Epithelial cell of proximal tubule (primary cell): ENCODE results near the gene CBLC. TPM values are rescaled to one million over a fixed set of nuclear protein-coding genes. Genes with fewer than 3 reads are reported as not detected.
A peak's percentile ranks its signal among the peaks of the same experiment; 100 is the strongest.

Experiments
- DNase-seq: peaks from one replicate; pipeline ENCODE4 v3.0.0-alpha.2; 2011; ENCODE audit warnings: low read depth
- H3K4me3 ChIP-seq: 2 replicates; pipeline ENCODE4 v1.5.1; 2011; ENCODE audit warnings: low read depth, mild to moderate bottlenecking, low read length
- CTCF ChIP-seq: conservative IDR thresholded peaks from 2 replicates; pipeline ENCODE4 v1.5.1; 2012; ENCODE audit warnings: low read depth, mild to moderate bottlenecking, low read length
- total RNA-seq: library from RNA; depleted of rRNA; stranded (reverse); fragments of >200 nt; gene quantifications from 2 replicates; pipeline ENCODE4 v1.2.3, GENCODE V29; 2015

Gene CBLC
- total RNA-seq, 1 donor from 2014 or later, result 27.2 TPM

GRCh38 chr19:44752123-44752815 is 25.4 kb upstream of the CBLC start:
- no peak for TF ChIP-seq CTCF
- no peak for DNase-seq
- peak overlapping the region; percentile 47 for H3K4me3 ChIP-seq

DNA sequence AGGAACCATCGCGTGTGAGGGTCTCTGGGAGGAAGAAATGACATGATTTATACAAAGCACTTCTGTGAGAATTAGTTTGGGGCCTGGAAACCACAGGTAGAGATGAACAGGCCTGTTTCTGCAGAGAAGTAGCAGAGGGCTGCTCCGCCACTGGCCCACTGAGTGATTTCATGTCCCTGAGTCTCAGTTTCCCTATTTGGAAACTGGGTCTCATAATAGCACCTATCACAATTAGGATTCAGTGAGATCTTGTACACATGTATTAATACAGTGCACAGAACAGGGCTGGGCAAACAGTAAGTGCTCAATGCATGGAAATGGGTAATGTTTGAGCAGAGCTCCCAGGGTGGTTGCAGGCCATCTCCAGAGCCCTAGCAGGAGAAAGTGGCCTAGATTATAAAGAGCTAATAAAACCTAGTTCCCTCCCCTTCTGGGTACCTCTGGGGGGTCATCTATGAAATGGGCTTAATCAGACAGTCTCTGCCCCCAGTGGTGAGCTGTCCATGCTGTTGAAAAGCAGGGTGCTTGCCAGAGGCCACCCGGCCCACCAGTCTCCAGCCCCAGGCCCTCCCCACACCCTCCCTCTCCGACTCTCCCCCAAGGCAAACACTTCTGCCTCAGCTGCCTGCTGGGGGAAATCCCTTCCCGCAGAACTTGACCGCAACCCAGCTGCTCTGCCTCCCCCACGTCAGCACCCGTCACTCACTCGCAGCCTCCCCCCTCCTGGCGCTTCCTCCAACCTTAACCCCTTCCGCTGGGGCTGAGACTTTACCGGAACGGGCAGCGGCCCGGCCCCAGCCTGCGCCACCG is 24.7 kb upstream of the CBLC start:
- H3K4me3 ChIP-seq, result peak overlapping the region; percentile 47
- DNase-seq, result peak; percentile 72
- TF ChIP-seq CTCF, result no peak

- peak overlapping the region; percentile 47 for H3K4me3 ChIP-seq
- no peak for TF ChIP-seq CTCF
- no peak for DNase-seq
Measured at GRCh38 chr19:44753626-44753931, 24.1 kb upstream of the CBLC start.

DNA sequence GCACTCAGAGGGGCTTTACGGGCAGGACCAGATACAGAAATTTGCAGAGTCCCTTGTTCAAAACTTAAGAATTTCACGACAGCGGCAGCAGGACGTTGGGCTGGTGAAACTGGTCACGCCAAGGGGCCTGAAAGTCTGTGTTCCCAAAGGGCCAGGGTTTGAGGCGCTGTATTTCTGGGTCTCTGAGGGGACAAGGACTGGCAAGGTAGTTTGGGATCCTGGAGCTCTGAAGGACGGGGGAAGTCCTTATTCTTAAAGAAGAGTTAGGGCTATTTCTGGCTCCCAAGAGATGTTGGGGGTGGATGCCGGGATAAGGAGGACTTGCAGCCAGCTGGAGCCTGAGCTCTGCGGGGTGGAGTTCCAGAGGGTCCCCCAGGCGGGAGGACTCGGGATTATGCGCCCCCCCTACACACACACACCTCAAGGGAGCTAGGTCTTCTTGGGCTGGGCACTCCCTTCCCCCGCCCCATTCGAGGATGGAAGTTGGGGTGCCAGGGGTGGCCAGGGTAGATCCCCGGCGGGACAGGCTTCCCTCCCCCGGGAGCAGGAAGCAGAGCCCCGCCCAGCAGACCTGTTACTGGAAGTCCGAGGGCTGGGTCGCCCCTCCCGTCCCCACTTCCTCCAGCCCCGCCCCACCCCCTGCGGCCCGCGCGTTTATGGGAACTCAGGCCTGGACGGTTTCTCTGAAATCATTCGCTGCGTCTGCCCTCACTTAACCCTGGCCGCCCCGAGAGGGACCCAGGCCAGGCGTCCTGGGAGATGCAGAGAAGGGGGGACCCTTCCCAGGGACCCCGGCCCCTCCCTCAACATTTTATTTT is 23.5 kb upstream of the CBLC start:
- DNase-seq, result no peak
- no peak for TF ChIP-seq CTCF

DNA sequence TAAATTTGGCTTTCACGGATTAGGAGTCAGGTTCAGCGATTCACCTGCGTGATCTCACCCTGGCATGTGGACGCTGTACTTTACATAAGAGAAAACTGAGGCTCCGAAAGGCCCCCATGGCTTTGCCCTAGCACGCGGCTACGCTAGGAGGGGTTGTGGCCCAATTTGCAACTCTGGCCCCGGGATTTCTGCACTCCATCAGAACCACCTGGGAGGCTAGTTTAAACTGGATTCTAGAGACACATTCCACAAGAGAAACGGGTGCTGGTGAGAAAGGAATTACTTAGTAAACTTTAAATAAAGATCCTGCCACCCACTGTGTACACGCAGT is 23.0 kb upstream of the CBLC start:
- TF ChIP-seq CTCF, result no peak
- DNase-seq, result no peak
- H3K4me3 ChIP-seq, result peak overlapping the region; percentile 47

More for the DNA sequence above, 23.5 kb upstream of the CBLC start:
- H3K4me3 ChIP-seq, result peak overlapping the region; percentile 47

- DNase-seq, result no peak
- H3K4me3 ChIP-seq, result no peak overlapping the region
- TF ChIP-seq CTCF, result no peak
Measured at GRCh38 chr19:44755219-44755618, 22.5 kb upstream of the CBLC start.
